ENCODE measurements around the gene ORC3.

DNA sequence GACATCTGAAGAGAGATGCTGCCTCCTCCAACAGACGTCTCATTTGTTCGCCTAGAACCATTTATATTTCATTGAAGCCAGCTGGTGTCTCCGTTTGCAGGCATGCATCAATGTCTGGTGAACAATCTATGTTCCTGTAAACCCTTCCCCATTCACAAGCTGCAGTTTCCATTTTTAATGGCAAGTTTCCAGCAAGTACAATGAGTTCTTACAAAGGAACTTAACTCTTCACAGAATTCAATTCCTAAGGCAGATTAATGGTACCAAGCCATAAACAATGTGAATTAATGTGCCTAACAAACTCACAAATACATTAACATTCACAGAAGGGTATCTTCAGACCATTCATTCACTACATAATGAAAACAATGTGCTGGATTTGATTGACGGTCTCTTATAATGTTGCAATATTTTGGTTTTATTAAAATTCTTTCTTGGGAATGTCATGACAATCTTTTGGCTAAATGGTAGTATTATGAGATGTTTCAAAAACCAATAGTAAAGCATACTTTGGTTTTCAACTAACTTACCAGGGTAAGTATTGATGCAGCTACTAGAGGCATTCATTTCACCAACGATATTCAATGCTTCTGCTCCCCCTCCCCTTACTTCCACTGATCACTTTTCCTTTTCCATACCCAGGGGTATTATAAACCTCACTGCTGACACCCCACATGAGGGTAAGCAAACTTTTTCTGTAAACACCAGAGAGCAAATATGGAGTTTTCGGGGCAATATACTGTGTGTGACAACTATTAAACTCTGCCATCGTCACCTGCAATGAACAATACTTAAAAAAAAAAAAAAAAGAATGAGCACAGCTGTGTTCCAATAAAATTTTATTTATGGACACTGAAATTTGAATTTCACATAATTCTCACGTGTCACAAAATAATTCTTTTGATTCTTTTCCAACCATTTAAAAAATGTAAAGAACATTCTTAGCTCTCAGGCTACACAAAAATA is 107.9 kb downstream of the ORC3 start:
- TF ChIP-seq, protein P1, sequence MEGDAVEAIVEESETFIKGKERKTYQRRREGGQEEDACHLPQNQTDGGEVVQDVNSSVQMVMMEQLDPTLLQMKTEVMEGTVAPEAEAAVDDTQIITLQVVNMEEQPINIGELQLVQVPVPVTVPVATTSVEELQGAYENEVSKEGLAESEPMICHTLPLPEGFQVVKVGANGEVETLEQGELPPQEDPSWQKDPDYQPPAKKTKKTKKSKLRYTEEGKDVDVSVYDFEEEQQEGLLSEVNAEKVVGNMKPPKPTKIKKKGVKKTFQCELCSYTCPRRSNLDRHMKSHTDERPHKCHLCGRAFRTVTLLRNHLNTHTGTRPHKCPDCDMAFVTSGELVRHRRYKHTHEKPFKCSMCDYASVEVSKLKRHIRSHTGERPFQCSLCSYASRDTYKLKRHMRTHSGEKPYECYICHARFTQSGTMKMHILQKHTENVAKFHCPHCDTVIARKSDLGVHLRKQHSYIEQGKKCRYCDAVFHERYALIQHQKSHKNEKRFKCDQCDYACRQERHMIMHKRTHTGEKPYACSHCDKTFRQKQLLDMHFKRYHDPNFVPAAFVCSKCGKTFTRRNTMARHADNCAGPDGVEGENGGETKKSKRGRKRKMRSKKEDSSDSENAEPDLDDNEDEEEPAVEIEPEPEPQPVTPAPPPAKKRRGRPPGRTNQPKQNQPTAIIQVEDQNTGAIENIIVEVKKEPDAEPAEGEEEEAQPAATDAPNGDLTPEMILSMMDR (IDR thresholded peaks at IDR 0.05), result no peak
- no peak for TF ChIP-seq POLR2A (IDR thresholded peaks at IDR 0.05)

All from sigmoid colon (tissue), 3 donors.